Measurements from ENCODE around the gene CACNA2D4.

- no peak for TF ChIP-seq CTCF (IDR thresholded peaks at IDR 0.05 in 4 of 5, conservative IDR thresholded peaks at IDR 0.05 in 1 of 5)
- TF ChIP-seq POLR2A (IDR thresholded peaks at IDR 0.05), result no peak
Observed at GRCh38 chr12:1852076-1852475, 66.4 kb downstream of the CACNA2D4 start.
